ENCODE data around the gene SMURF1. TPM values are rescaled to one million over a fixed set of nuclear protein-coding genes. Genes with fewer than 3 reads are reported as not detected.

The SMURF1 gene
- total RNA-seq, 2 donors from 2014 or later, result 15.4 to 25.1 TPM

GRCh38 chr7:99019523-99020412 lies 124.1 kb downstream of the SMURF1 start:
- H3K4me3 ChIP-seq, result no peak overlapping the region
- peak; percentile 45 for DNase-seq (ENCODE audit: low spot score)
- no peaks in the 10 kb centered on the region for H3K9me3 ChIP-seq
- intact Hi-C loops (cut with DNase I), result no loop called here
- H3K27me3 ChIP-seq (replicated peaks; ENCODE audit: insufficient read depth), result no peaks in the 10 kb centered on the region
- WGBS, result 75% methylated on average over 12 of the region's 12 CpGs
- TF ChIP-seq CTCF (IDR thresholded peaks at IDR 0.05) (no peak), POLR2A (IDR thresholded peaks at IDR 0.05) (no peak), POLR2AphosphoS5 (IDR thresholded peaks at IDR 0.05) (no peak)
- no peaks in the 10 kb centered on the region for H3K36me3 ChIP-seq
- H3K27ac ChIP-seq, result peak overlapping the region in 1 of 2 donors; percentile 8
- H3K4me1 ChIP-seq (replicated peaks), result no peaks in the 10 kb centered on the region

GRCh38 chr7:99016196-99016595 lies 127.7 kb downstream of the SMURF1 start:
- DNase-seq (ENCODE audit: low spot score), result no peak
- WGBS, result 96% methylated on average over 8 of the region's 8 CpGs
- H3K27ac ChIP-seq, result no peak overlapping the region

GRCh38 chr7:99014113-99014985 lies 129.6 kb downstream of the SMURF1 start:
- Histone ChIP-seq H3K27me3 (replicated peaks; ENCODE audit: insufficient read depth) (no peaks in the 10 kb centered on the region), H3K4me3 (no peak overlapping the region), H3K9me3 (no peaks in the 10 kb centered on the region), H3K4me1 (replicated peaks) (no peaks in the 10 kb centered on the region), H3K36me3 (peaks cover 9 to 25% of the 10 kb centered on the region in 2 donors), H3K27ac (no peak overlapping the region)
- 93% methylated on average over 18 of the region's 18 CpGs for WGBS
- intact Hi-C loops (cut with DNase I), result no loop called here
- TF ChIP-seq CTCF (IDR thresholded peaks at IDR 0.05), result no peak
- TF ChIP-seq POLR2A (IDR thresholded peaks at IDR 0.05), result no peak
- TF ChIP-seq POLR2AphosphoS5 (IDR thresholded peaks at IDR 0.05), result no peak
- DNase-seq (ENCODE audit: low spot score), result no peak

More at GRCh38 chr7:99016196-99016595, 127.7 kb downstream of the SMURF1 start:
- intact Hi-C loops (cut with DNase I), result no loop called here
- Histone ChIP-seq H3K27me3 (replicated peaks; ENCODE audit: insufficient read depth) (no peaks in the 10 kb centered on the region), H3K4me1 (replicated peaks) (no peaks in the 10 kb centered on the region), H3K36me3 (peaks cover 9 to 19% of the 10 kb centered on the region in 2 donors), H3K4me3 (no peak overlapping the region), H3K9me3 (no peaks in the 10 kb centered on the region)
- TF ChIP-seq CTCF (IDR thresholded peaks at IDR 0.05) (no peak), POLR2AphosphoS5 (IDR thresholded peaks at IDR 0.05) (no peak), POLR2A (IDR thresholded peaks at IDR 0.05) (no peak)

GRCh38 chr7:99013266-99014112 lies 130.4 kb downstream of the SMURF1 start:
- intact Hi-C loops (cut with DNase I), result no loop called here
- Histone ChIP-seq H3K4me3 (no peak overlapping the region), H3K4me1 (replicated peaks) (no peaks in the 10 kb centered on the region), H3K9me3 (no peaks in the 10 kb centered on the region), H3K27ac (no peak overlapping the region), H3K27me3 (replicated peaks; ENCODE audit: insufficient read depth) (no peaks in the 10 kb centered on the region), H3K36me3 (peaks cover 9 to 25% of the 10 kb centered on the region in 2 donors)
- TF ChIP-seq POLR2A (IDR thresholded peaks at IDR 0.05), result no peak
- TF ChIP-seq CTCF (IDR thresholded peaks at IDR 0.05), result no peak
- no peak for TF ChIP-seq POLR2AphosphoS5 (IDR thresholded peaks at IDR 0.05)
- WGBS, result 94% methylated on average over 25 of the region's 25 CpGs
- no peak for DNase-seq (ENCODE audit: low spot score)
